Lung (tissue), 12 donors: ENCODE measurements around the gene KIF1A. TPM values are rescaled to one million over a fixed set of nuclear protein-coding genes. Genes with fewer than 3 reads are reported as not detected.

ENCODE experiments used
- ATAC-seq: fragments of 200-7000 bp; cut with Tn5 transposase; one replicate; pipeline ENCODE4 v1.9.1; 2020; ENCODE audit warnings: moderate number of reproducible peaks; ENCODE audit not compliant: insufficient read depth, low FRiP score
- DNase-seq, 3 donors: peaks; one replicate each; pipeline ENCODE4 v3.0.0-alpha.2; 2013 to 2017
- H3K27ac ChIP-seq, 2 donors: one replicate each; pipeline ENCODE4 v1.5.1; 2013; ENCODE audit warnings: mild to moderate bottlenecking in 2 of 2, moderate library complexity in 2 of 2, control low read depth in 1 of 2, inconsistent platforms in 1 of 2, low read depth in 1 of 2, low read length in 1 of 2
- H3K27me3 ChIP-seq, 3 donors: one replicate each; pipeline ENCODE4 v1.5.1; 2013; ENCODE audit warnings: low read length in 2 of 3; ENCODE audit not compliant: control insufficient read depth in 3 of 3, insufficient read depth in 3 of 3
- H3K36me3 ChIP-seq, 4 donors: one replicate each; pipeline ENCODE4 v1.5.1; 2013; ENCODE audit warnings: low read length in 4 of 4, mild to moderate bottlenecking in 1 of 4, moderate library complexity in 1 of 4; ENCODE audit not compliant: control insufficient read depth in 4 of 4, insufficient read depth in 4 of 4
- H3K4me1 ChIP-seq, 5 donors: one replicate each; pipeline ENCODE4 v1.5.1; 2013; ENCODE audit warnings: low read length in 5 of 5, mild to moderate bottlenecking in 2 of 5, moderate library complexity in 1 of 5; ENCODE audit not compliant: control insufficient read depth in 5 of 5, insufficient read depth in 5 of 5
- H3K4me3 ChIP-seq: one replicate; pipeline ENCODE4 v1.5.1; 2013; ENCODE audit warnings: mild to moderate bottlenecking, control low read depth, moderate library complexity
- H3K9ac ChIP-seq, 2 donors: one replicate each; pipeline ENCODE4 v1.5.1; 2013; ENCODE audit warnings: low read length in 2 of 2, control low read depth in 1 of 2; ENCODE audit not compliant: insufficient read depth in 1 of 2
- H3K9me3 ChIP-seq, 4 donors: one replicate each; pipeline ENCODE4 v1.5.1; 2013; ENCODE audit warnings: low read length in 3 of 4, mild to moderate bottlenecking in 1 of 4, moderate library complexity in 1 of 4; ENCODE audit not compliant: control insufficient read depth in 4 of 4, insufficient read depth in 3 of 4
- WGBS, 2 donors: extraction: QIAGEN DNeasy Blood & Tissue Kit; methylation state at CpG; one replicate each; pipeline ENCODE4 v1.1.7; 2013; 5-methylcytosine and 5-hydroxymethylcytosine counted together
- polyA plus RNA-seq, 2 donors: library from polyadenylated mRNA; stranded (reverse); fragments of 200-250 nt; gene quantifications; one replicate each; pipeline ENCODE4 v1.2.1, GENCODE V29; 2013
- total RNA-seq, 2 donors: library from RNA; depleted of rRNA in 1 of 2; stranded (reverse); fragments of >200 nt in 1 of 2; gene quantifications; one replicate each; pipeline ENCODE4 v1.2.1, GENCODE V29; 2014 to 2021
- TF ChIP-seq, protein P1 (sequence below): IDR thresholded peaks from 2 replicates; pipeline ENCODE4 v1.5.1; 2012; ENCODE audit warnings: mild to moderate bottlenecking; ENCODE audit errors: control extremely low read depth, extremely low read depth
- donor health status: control.
- donor health status: control.
- donor health status: Bipolar disorder and iron deficiency.
- donor health status: healthy.
- donor health status: DM: yes; HTN: yes; CAD: no.

Gene KIF1A
- total and polyA plus RNA-seq, 4 donors: 0.14 to 2.3 (median 0.46) TPM

DNA sequence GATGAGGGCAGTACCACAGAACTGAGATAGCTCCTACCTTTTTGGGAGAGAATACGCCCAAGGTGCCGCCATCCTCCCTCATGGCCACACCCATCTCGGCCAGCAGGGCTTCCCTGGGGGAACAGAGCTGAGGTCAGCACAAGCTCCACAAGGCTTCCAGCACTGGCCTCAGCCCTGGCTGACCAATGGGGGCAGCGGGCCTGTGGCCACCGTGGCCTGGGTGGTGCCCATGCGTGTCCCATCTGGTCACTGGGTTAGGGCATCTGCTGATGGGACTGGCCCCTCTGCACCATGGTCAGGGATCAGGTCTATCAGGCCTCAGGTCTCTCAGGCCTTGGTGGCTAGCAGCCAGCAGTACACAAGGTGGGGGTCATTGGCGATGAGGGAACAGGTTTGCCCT lies 50.9 kb downstream of the KIF1A start:
- no peak overlapping the region for H3K4me3 ChIP-seq
- H3K9me3 ChIP-seq: no peaks in the 10 kb centered on the region
- WGBS, 2 donors: 92 to 99% methylated on average over 7 of the region's 7 CpGs
- H3K27ac ChIP-seq: no peak overlapping the region
- no peaks in the 10 kb centered on the region for H3K36me3 ChIP-seq
- no peak overlapping the region for H3K9ac ChIP-seq
- DNase-seq: no peak
- no peak for ATAC-seq
- TF ChIP-seq, protein P1, sequence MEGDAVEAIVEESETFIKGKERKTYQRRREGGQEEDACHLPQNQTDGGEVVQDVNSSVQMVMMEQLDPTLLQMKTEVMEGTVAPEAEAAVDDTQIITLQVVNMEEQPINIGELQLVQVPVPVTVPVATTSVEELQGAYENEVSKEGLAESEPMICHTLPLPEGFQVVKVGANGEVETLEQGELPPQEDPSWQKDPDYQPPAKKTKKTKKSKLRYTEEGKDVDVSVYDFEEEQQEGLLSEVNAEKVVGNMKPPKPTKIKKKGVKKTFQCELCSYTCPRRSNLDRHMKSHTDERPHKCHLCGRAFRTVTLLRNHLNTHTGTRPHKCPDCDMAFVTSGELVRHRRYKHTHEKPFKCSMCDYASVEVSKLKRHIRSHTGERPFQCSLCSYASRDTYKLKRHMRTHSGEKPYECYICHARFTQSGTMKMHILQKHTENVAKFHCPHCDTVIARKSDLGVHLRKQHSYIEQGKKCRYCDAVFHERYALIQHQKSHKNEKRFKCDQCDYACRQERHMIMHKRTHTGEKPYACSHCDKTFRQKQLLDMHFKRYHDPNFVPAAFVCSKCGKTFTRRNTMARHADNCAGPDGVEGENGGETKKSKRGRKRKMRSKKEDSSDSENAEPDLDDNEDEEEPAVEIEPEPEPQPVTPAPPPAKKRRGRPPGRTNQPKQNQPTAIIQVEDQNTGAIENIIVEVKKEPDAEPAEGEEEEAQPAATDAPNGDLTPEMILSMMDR: no peak
- no peaks in the 10 kb centered on the region for H3K4me1 ChIP-seq
- H3K27me3 ChIP-seq: no peaks in the 10 kb centered on the region

DNA sequence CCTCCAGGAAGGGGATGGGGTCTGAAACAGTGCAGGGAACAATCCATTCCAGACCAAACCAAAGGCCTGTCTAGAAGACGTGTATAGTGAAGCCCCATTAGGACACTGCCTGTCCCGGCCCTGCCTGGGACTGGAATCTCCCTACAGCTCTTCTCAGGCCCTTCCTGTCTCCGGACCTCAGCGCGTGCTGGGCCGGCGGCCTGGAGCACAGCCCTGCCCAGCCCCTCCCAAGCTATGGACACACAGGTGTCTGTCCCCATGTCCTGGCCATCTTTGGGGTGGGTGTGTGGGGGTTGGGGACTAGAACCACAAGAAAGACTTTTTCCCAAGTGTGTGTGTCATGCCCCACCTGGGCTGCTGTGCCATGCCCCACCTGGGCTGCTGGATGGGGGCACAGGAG lies 51.8 kb downstream of the KIF1A start:
- 86 to 93% methylated on average over 7 of the region's 7 CpGs for WGBS, 2 donors
- TF ChIP-seq, protein P1: no peak
- DNase-seq (no peak), ATAC-seq (no peak)
- Histone ChIP-seq H3K4me3 (no peak overlapping the region), H3K27ac (no peak overlapping the region), H3K9me3 (no peaks in the 10 kb centered on the region), H3K27me3 (no peaks in the 10 kb centered on the region), H3K36me3 (no peaks in the 10 kb centered on the region), H3K4me1 (no peaks in the 10 kb centered on the region), H3K9ac (no peak overlapping the region)

DNA sequence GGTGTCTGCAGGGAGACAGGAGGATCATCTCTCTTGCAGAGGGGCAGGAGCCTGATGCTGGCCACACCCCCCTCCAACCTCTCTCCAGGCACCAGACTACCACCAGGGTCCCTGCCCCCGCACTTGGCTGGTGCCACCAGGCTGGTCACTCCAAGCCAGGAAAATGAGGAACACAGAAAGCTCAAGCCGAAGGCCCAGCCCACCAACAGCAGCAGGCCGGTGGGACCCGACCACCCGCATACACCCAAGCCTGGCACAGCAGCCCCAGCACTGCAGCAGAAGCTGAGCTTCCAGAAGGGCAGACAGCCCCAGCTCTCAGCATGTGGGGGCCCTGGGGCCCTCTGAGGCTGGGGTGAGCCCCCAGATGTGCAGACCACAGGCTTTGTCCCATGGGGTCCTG lies 52.7 kb downstream of the KIF1A start:
- no peak overlapping the region for H3K9ac ChIP-seq
- ATAC-seq (no peak), DNase-seq (no peak)
- H3K4me3 ChIP-seq: no peak overlapping the region
- WGBS, 2 donors: 91 to 93% methylated on average over 5 of the region's 5 CpGs
- H3K9me3 ChIP-seq: no peaks in the 10 kb centered on the region
- no peak overlapping the region for H3K27ac ChIP-seq
- no peaks in the 10 kb centered on the region for H3K4me1 ChIP-seq
- peaks cover 0 to under 1% (median 0%) of the 10 kb centered on the region in 3 donors for H3K27me3 ChIP-seq
- no peaks in the 10 kb centered on the region for H3K36me3 ChIP-seq
- TF ChIP-seq, protein P1: no peak

- Histone ChIP-seq H3K36me3 (no peaks in the 10 kb centered on the region), H3K9me3 (no peaks in the 10 kb centered on the region), H3K27ac (no peak overlapping the region), H3K9ac (no peak overlapping the region), H3K27me3 (peaks cover 0 to 2% (median 0%) of the 10 kb centered on the region in 3 donors), H3K4me3 (no peak overlapping the region), H3K4me1 (no peaks in the 10 kb centered on the region)
- DNase-seq: no peak
- WGBS, 2 donors: 84 to 88% methylated on average over 7 of the region's 7 CpGs
- TF ChIP-seq, protein P1: no peak
- no peak for ATAC-seq
These were observed 53.9 kb downstream of the KIF1A start for GRCh38 chr2:240766072-240766471.
